ENCODE data around the gene STRN3. TPM values are rescaled to one million over a fixed set of nuclear protein-coding genes. Genes with fewer than 3 reads are reported as not detected.
"Not testable (repeated sequence)": the region's sequence is repeated elsewhere in the genome, so short reads cannot be mapped to it uniquely, and the experiment has no call there.

The STRN3 gene
- total and polyA plus RNA-seq, 9 donors: 31.6 to 56.1 (median 42.1) TPM

DNA sequence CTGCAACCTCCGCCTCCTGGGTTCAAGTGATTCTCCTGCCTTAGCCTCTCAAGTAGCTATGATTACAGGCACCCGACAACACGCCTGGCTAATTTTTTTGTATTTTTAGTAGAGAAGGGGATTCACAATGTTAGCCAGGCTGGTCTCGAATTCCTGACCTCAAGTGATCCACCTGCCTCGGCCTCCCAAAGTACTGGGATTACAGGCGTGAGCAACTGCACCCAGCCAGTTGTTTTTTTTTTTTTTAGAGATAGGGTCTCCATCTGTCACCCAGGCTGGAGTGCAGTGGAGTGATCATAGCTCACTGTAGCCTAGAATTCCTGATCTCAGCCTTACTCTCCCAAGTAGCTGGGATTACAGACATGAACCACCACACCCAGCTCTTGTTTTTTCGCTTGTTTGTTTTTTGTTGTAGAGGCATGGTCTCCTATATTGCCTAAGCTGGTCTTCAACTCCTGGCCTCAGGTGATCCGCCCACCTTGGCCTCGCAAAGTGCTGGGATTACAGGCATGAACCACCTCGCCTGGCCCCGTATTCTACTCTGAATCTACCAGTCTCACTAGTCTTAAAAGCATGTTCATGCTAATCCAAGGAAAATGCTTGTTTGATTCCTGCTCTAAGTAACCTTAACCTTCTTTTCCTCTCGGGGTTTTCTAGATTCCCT is 31.7 kb upstream of the STRN3 start:
- Histone ChIP-seq H3K4me1 (ENCODE audit: control insufficient read depth, insufficient read depth, low read length) (peaks cover 6% of the 10 kb centered on the region), H3K27ac (ENCODE audit: low read length) (peak overlapping the region; percentile 29), H3K27me3 (ENCODE audit: control insufficient read depth, insufficient read depth, low read length) (no peaks in the 10 kb centered on the region), H3K9me3 (replicated peaks; ENCODE audit: control insufficient read depth, low read depth, low read length) (no peaks in the 10 kb centered on the region), H3K4me3 (ENCODE audit: low read length) (no peak overlapping the region), H3K36me3 (ENCODE audit: control insufficient read depth, insufficient read depth, low read length) (no peaks in the 10 kb centered on the region)
- WGBS (ENCODE audit: insufficient coverage): 96% methylated on average over 6 of the region's 12 CpGs
- no peak for DNase-seq

GRCh38 chr14:31057035-31057434 is 30.9 kb upstream of the STRN3 start:
- no peak overlapping the region for H3K4me3 ChIP-seq (ENCODE audit: low read length)
- peaks cover 6% of the 10 kb centered on the region for H3K4me1 ChIP-seq (ENCODE audit: control insufficient read depth, insufficient read depth, low read length)
- no peaks in the 10 kb centered on the region for H3K27me3 ChIP-seq (ENCODE audit: control insufficient read depth, insufficient read depth, low read length)
- H3K9me3 ChIP-seq (replicated peaks; ENCODE audit: control insufficient read depth, low read depth, low read length): no peaks in the 10 kb centered on the region
- no CpG with 5 or more reads among the region's 1 CpG for WGBS (ENCODE audit: insufficient coverage)
- no peak overlapping the region for H3K27ac ChIP-seq (ENCODE audit: low read length)
- DNase-seq: no peak
- no peaks in the 10 kb centered on the region for H3K36me3 ChIP-seq (ENCODE audit: control insufficient read depth, insufficient read depth, low read length)

DNA sequence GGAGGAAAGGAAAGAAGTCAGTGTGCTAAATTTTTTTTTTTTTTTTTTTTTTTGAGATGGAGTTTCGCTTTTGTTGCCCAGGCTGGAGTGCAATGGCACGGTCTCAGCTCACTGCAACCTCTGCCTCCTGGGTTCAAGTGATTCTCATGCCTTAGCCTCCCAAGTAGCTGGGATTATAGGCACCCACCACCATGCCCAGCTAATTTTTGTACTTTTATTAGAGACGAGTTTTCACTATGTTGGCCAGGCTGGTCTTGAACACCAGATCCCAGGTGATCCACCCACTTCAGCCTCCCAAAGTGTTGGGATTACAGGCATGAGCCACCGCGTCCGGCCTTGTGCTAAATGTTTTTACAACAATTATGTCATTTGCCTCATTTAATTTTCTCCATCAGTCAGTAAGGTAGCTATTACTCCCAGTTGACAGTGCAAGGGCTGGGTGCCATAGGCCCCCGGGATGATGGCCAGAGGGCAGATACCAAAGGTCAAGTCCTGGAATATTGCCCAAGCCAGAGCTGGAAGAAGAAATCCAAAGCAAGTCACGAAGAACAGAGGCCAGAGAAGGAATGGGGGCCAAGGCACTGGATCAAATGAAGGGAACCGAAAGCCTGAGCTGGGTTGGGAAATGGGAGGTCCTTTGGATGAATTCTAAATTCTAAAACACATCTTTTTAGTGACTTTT is 26.9 kb upstream of the STRN3 start:
- H3K36me3 ChIP-seq (ENCODE audit: control insufficient read depth, insufficient read depth, low read length); H3K27ac ChIP-seq (ENCODE audit: low read length); H3K4me1 ChIP-seq (ENCODE audit: control insufficient read depth, insufficient read depth, low read length); H3K27me3 ChIP-seq (ENCODE audit: control insufficient read depth, insufficient read depth, low read length); H3K4me3 ChIP-seq (ENCODE audit: low read length); H3K9me3 ChIP-seq (replicated peaks; ENCODE audit: control insufficient read depth, low read depth, low read length): not testable (repeated sequence)
- WGBS (ENCODE audit: insufficient coverage): 81% methylated on average over 5 of the region's 9 CpGs
- peak; percentile 50 for DNase-seq

- no peak overlapping the region for H3K4me3 ChIP-seq (ENCODE audit: low read length)
- WGBS (ENCODE audit: insufficient coverage): 60% methylated on average over 1 of the region's 4 CpGs
Measured at GRCh38 chr14:31051511-31051910, 25.3 kb upstream of the STRN3 start.

GRCh38 chr14:31051023-31051422 is 24.8 kb upstream of the STRN3 start:
- no peaks in the 10 kb centered on the region for H3K27me3 ChIP-seq (ENCODE audit: control insufficient read depth, insufficient read depth, low read length)
- WGBS (ENCODE audit: insufficient coverage): 78% methylated on average over 3 of the region's 7 CpGs
- H3K4me3 ChIP-seq (ENCODE audit: low read length): no peak overlapping the region
- DNase-seq: no peak
- no peak overlapping the region for H3K27ac ChIP-seq (ENCODE audit: low read length)
- no peaks in the 10 kb centered on the region for H3K4me1 ChIP-seq (ENCODE audit: control insufficient read depth, insufficient read depth, low read length)
- H3K9me3 ChIP-seq (replicated peaks; ENCODE audit: control insufficient read depth, low read depth, low read length): no peaks in the 10 kb centered on the region
- no peaks in the 10 kb centered on the region for H3K36me3 ChIP-seq (ENCODE audit: control insufficient read depth, insufficient read depth, low read length)

More at GRCh38 chr14:31051511-31051910, 25.3 kb upstream of the STRN3 start:
- Histone ChIP-seq H3K36me3 (ENCODE audit: control insufficient read depth, insufficient read depth, low read length) (no peaks in the 10 kb centered on the region), H3K27ac (ENCODE audit: low read length) (no peak overlapping the region), H3K9me3 (replicated peaks; ENCODE audit: control insufficient read depth, low read depth, low read length) (no peaks in the 10 kb centered on the region), H3K4me1 (ENCODE audit: control insufficient read depth, insufficient read depth, low read length) (no peaks in the 10 kb centered on the region), H3K27me3 (ENCODE audit: control insufficient read depth, insufficient read depth, low read length) (no peaks in the 10 kb centered on the region)
- DNase-seq: no peak

- H3K9me3 ChIP-seq (replicated peaks; ENCODE audit: control insufficient read depth, low read depth, low read length): no peaks in the 10 kb centered on the region
- no peak for DNase-seq
- H3K4me1 ChIP-seq (ENCODE audit: control insufficient read depth, insufficient read depth, low read length): no peaks in the 10 kb centered on the region
- H3K27me3 ChIP-seq (ENCODE audit: control insufficient read depth, insufficient read depth, low read length): no peaks in the 10 kb centered on the region
- no peaks in the 10 kb centered on the region for H3K36me3 ChIP-seq (ENCODE audit: control insufficient read depth, insufficient read depth, low read length)
- H3K4me3 ChIP-seq (ENCODE audit: low read length): no peak overlapping the region
- WGBS (ENCODE audit: insufficient coverage): 98% methylated on average over 8 of the region's 10 CpGs
- H3K27ac ChIP-seq (ENCODE audit: low read length): no peak overlapping the region
Measured at GRCh38 chr14:31047503-31047902, 21.3 kb upstream of the STRN3 start.

DNA sequence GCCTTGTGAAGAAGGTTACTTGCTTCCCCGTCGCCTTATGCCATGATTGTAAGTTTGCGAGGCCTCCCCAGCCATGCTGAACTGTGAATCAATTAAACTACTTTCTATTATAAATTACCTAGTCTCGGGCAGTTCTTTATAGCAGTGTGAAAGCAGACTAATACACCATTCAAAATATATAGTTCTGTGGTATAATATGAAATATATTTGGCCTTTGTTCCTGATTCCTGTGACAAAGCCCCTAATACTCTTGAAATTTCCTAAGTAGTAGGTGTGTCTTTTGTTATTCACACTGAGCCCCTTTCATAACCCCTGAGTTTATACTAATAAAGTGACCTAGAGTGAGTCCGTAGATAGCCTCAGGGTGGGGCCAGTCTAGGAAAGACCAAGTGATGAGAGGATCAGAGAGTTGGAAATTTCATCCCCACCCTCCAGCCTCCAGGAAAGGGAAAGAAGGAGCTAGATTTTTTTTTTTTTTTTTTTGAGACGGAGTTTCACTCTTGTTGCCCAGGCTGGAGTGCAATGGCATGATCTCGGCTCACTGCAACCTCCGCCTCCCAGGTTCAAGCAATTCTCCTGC is 19.4 kb upstream of the STRN3 start:
- Histone ChIP-seq H3K4me1 (ENCODE audit: control insufficient read depth, insufficient read depth, low read length) (no peaks in the 10 kb centered on the region), H3K36me3 (ENCODE audit: control insufficient read depth, insufficient read depth, low read length) (no peaks in the 10 kb centered on the region), H3K9me3 (replicated peaks; ENCODE audit: control insufficient read depth, low read depth, low read length) (no peaks in the 10 kb centered on the region), H3K27ac (ENCODE audit: low read length) (no peak overlapping the region), H3K27me3 (ENCODE audit: control insufficient read depth, insufficient read depth, low read length) (no peaks in the 10 kb centered on the region), H3K4me3 (ENCODE audit: low read length) (no peak overlapping the region)
- DNase-seq: no peak
- WGBS (ENCODE audit: insufficient coverage): no CpG with 5 or more reads among the region's 8 CpGs

GRCh38 chr14:31043379-31043778 is 17.2 kb upstream of the STRN3 start:
- Histone ChIP-seq H3K4me3 (ENCODE audit: low read length) (no peak overlapping the region), H3K27ac (ENCODE audit: low read length) (no peak overlapping the region), H3K27me3 (ENCODE audit: control insufficient read depth, insufficient read depth, low read length) (no peaks in the 10 kb centered on the region), H3K36me3 (ENCODE audit: control insufficient read depth, insufficient read depth, low read length) (no peaks in the 10 kb centered on the region), H3K9me3 (replicated peaks; ENCODE audit: control insufficient read depth, low read depth, low read length) (no peaks in the 10 kb centered on the region), H3K4me1 (ENCODE audit: control insufficient read depth, insufficient read depth, low read length) (no peaks in the 10 kb centered on the region)
- DNase-seq: no peak
- WGBS (ENCODE audit: insufficient coverage): no CpG with 5 or more reads among the region's 3 CpGs

GRCh38 chr14:31042893-31043292 is 16.7 kb upstream of the STRN3 start:
- 80% methylated on average over 2 of the region's 10 CpGs for WGBS (ENCODE audit: insufficient coverage)
- not testable (repeated sequence) for H3K27ac ChIP-seq (ENCODE audit: low read length); H3K4me1 ChIP-seq (ENCODE audit: control insufficient read depth, insufficient read depth, low read length); H3K27me3 ChIP-seq (ENCODE audit: control insufficient read depth, insufficient read depth, low read length); H3K9me3 ChIP-seq (replicated peaks; ENCODE audit: control insufficient read depth, low read depth, low read length); H3K4me3 ChIP-seq (ENCODE audit: low read length); H3K36me3 ChIP-seq (ENCODE audit: control insufficient read depth, insufficient read depth, low read length); DNase-seq

DNA sequence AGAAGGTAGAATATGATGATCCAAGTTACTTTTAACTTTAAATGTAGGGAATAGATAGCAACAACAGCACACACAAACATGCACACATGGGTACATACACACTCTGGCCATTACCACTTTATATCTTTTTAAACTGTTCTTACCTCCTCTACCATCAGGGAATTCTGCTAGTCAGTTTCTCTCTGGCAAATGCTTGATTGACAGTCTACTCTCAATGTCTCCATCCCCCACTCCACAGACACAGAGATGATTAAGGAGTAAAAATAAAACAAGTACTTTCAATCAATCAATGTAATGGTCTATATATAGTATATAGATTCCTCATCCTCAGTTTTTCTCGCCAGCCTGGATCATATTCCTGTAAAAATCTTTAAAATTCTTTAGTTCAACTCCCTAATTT is 16.1 kb upstream of the STRN3 start:
- WGBS (ENCODE audit: insufficient coverage): no CpG with 5 or more reads among the region's 1 CpG
- Histone ChIP-seq H3K36me3 (ENCODE audit: control insufficient read depth, insufficient read depth, low read length) (no peaks in the 10 kb centered on the region), H3K27me3 (ENCODE audit: control insufficient read depth, insufficient read depth, low read length) (no peaks in the 10 kb centered on the region), H3K4me3 (ENCODE audit: low read length) (no peak overlapping the region), H3K9me3 (replicated peaks; ENCODE audit: control insufficient read depth, low read depth, low read length) (no peaks in the 10 kb centered on the region), H3K27ac (ENCODE audit: low read length) (no peak overlapping the region), H3K4me1 (ENCODE audit: control insufficient read depth, insufficient read depth, low read length) (no peaks in the 10 kb centered on the region)
- no peak for DNase-seq
